ENCODE results near the gene GRHL1. TPM values are rescaled to one million over a fixed set of nuclear protein-coding genes. Genes with fewer than 3 reads are reported as not detected.

The GRHL1 gene
- total RNA-seq (2022; extraction: Qiagen RNA extraction) = 0.64 to 1.3 TPM (median 0.99 TPM) in 5 replicates

DNA sequence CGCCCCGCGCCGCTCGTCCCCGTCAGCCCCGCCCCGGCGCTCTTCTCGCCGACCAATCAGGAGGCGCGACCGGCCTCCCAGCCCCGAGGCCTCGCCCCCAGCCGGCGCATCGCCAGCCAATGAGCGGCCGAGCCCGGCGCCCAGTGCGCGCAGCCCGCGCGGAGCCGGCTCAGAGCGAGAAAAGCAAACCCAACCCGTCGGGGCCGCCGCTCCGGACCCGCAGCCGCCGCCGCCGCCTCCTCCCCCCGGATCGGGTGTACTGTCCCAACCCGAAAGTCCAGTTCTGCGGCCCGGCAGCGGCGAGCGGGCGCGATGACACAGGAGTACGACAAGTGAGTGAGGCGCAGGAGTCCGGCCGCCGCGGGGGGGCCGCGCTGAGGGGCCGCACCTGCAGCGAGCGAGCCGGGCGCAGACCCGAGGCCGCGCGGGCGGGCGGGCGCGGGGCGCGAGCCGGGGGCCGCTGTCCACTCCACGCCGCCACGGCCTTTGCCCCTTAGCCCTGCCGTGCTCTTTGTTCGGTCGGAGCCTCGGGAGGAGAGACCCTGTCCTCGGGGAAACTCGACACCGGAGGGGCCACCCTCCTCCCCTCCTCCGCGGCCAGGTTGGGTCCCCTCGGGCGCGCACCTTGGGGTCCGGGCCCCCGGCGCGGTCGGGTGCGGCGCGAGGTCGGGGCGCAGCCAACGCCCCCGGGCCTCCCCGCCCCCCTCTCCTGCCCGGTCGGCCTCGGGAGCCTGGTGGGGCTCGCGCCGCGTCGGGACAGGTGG is at the start of gene GRHL1:
TSS of gene GRHL1 (plus strand) at position 172 of the 764 bp plus-strand sequence. CDS start at position 313, 141 bp downstream.

DNA sequence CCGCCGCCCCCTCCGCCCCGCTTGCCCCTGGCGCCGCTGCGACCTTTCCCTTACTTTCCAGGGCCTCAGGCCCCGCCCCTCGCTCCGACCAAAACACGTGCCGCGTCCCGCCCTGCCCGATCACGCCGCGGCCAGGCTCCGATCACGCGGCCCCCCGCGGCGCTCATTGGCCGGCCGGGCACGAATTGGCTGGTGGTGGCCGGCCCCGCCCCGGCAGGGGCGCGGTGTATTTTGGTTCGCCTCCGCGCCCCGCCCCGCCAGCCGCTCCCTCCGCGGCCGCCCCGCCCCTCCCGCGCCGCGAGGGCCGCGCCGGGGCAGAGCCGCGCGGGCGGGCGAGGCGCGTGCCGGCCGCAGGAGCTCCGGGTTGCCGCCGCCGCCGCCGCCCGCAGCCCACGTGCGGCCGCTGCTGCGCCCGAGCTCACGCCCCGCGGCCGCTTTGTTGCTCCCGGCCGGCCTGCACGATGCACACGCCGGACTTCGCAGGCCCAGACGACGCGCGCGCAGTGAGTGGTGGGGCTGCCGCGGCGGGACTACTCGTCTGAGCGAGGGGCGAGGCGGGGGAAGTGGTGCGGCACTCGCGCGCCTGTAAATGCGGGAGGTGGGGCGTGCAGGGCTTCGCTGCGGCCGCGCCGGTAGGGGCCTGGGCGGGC is 91.9 kb downstream of the GRHL1 start, which contains the start of gene KLF11:
TSS of gene KLF11 (plus strand) at position 295 of the 650 bp plus-strand sequence. CDS start at position 462, 167 bp downstream.

Other genes starting within 250 kb of the GRHL1 start
- 20.8 to 41.4 TPM (median 23.7 TPM) in 5 replicates for gene TAF1B, start 108.2 kb upstream of the GRHL1 start, total RNA-seq (2022; extraction: Qiagen RNA extraction)
- gene KLF11, start 91.9 kb downstream of the GRHL1 start, total RNA-seq (2022; extraction: Qiagen RNA extraction) = 2.6 to 5.2 TPM (median 4.3 TPM) in 5 replicates
- 0.81 to 1.8 TPM (median 1.3 TPM) in 5 replicates for gene CYS1, start 128.7 kb downstream of the GRHL1 start, total RNA-seq (2022; extraction: Qiagen RNA extraction)
- 198 to 231 TPM (median 216 TPM) in 5 replicates for gene RRM2, start 171.0 kb downstream of the GRHL1 start, total RNA-seq (2022; extraction: Qiagen RNA extraction)